Testis (tissue), 3 donors: ENCODE measurements around the gene HIPK2. TPM values are rescaled to one million over a fixed set of nuclear protein-coding genes. Genes with fewer than 3 reads are reported as not detected.

Experiments used
- DNase-seq: peaks from one replicate; pipeline ENCODE4 v3.0.0-alpha.2; 2019
- H3K27ac ChIP-seq, 2 donors: fragments of 200-600 bp; sonication (generic); one replicate each; pipeline ENCODE4 v1.5.1; 2019
- H3K27me3 ChIP-seq: fragments of 200-600 bp; sonication (generic); one replicate; pipeline ENCODE4 v1.5.1; 2019
- H3K36me3 ChIP-seq: fragments of 200-600 bp; sonication (generic); one replicate; pipeline ENCODE4 v1.5.1; 2017; ENCODE audit warnings: low read depth; ENCODE audit errors: missing control alignments
- H3K4me1 ChIP-seq: fragments of 200-600 bp; sonication (generic); one replicate; pipeline ENCODE4 v1.5.1; 2019
- H3K4me3 ChIP-seq, 2 donors: fragments of 200-600 bp; sonication (generic); one replicate each; pipeline ENCODE4 v1.5.1; 2017 to 2019
- H3K9me3 ChIP-seq: fragments of 200-600 bp; sonication (generic); one replicate; pipeline ENCODE4 v1.5.1; 2017
- POLR2A ChIP-seq: fragments of 450-650 bp; IDR thresholded peaks from one replicate; pipeline ENCODE4 v1.6.1; 2017; ENCODE audit warnings: antibody characterized with exemption, mild to moderate bottlenecking, moderate library complexity
- WGBS, 2 donors: methylation state at CpG; one replicate each; pipeline ENCODE4 v1.1.5; 2018; 5-methylcytosine and 5-hydroxymethylcytosine counted together
- intact Hi-C: fragments of 100-400 bp; cut with DNase I; formaldehyde crosslinking; loops from one replicate; pipeline ENCODE4 v1.15.1; 2023; ENCODE audit warnings: low total_unique reads
- polyA plus RNA-seq: library from polyadenylated mRNA; stranded (reverse); fragments of 350-450 nt; fragmentation: Illumina TruSeq; extraction: RNeasy Lipid Tissue Mini Kit (QIAGEN cat#74804); gene quantifications from one replicate; pipeline ENCODE4 v1.2.3, GENCODE V29; 2014; ENCODE audit warnings: low read depth, low replicate concordance; ENCODE audit not compliant: insufficient read depth
- total RNA-seq, 2 donors: library from RNA; depleted of rRNA; stranded (reverse); fragments of >200 nt; gene quantifications; one replicate each; pipeline ENCODE4 v1.2.3, GENCODE V29; 2016
- TF ChIP-seq, protein P1 (sequence below), 3 experiments: fragments of 450-650 bp in 2 of 3; fragments of 200-600 bp in 1 of 3; sonication (generic) in 1 of 3; IDR thresholded peaks; one replicate each; pipeline ENCODE4 v1.5.1; 2016 to 2019; ENCODE audit warnings: antibody characterized with exemption in 3 of 3, mild to moderate bottlenecking in 2 of 3, moderate library complexity in 1 of 3

Gene HIPK2
- total and polyA plus RNA-seq, 3 donors from 2014 or later, result 6.3 to 22.4 (median 17.8) TPM

DNA sequence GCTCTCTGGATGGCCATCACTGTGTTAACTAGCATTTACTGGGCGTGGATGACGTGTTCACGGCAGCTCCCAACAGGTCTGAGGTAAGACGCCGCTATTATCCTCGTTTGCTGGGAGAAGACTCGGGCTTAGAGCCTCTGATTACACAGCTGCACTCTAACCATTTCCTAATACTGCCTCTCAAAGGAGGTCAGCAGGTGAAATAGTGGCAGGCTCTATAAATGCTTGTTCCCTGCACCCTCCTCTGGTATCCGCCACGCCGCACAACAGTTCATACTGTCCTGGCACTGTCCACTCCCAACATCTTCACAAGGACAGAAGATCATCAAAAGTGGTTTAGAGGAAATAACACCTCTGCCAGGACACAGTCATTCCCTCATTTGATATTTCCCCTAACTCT lies 28.3 kb downstream of the HIPK2 start:
- Histone ChIP-seq H3K4me3 (no peak overlapping the region), H3K27ac (no peak overlapping the region), H3K9me3 (no peaks in the 10 kb centered on the region), H3K36me3 (no peaks in the 10 kb centered on the region), H3K4me1 (peaks cover 10% of the 10 kb centered on the region), H3K27me3 (no peaks in the 10 kb centered on the region)
- WGBS, 2 donors, result 88 to 89% methylated on average over 10 of the region's 10 CpGs
- intact Hi-C loops, result no loop called here
- DNase-seq, result no peak
- no peak for TF ChIP-seq POLR2A
- TF ChIP-seq, protein P1, sequence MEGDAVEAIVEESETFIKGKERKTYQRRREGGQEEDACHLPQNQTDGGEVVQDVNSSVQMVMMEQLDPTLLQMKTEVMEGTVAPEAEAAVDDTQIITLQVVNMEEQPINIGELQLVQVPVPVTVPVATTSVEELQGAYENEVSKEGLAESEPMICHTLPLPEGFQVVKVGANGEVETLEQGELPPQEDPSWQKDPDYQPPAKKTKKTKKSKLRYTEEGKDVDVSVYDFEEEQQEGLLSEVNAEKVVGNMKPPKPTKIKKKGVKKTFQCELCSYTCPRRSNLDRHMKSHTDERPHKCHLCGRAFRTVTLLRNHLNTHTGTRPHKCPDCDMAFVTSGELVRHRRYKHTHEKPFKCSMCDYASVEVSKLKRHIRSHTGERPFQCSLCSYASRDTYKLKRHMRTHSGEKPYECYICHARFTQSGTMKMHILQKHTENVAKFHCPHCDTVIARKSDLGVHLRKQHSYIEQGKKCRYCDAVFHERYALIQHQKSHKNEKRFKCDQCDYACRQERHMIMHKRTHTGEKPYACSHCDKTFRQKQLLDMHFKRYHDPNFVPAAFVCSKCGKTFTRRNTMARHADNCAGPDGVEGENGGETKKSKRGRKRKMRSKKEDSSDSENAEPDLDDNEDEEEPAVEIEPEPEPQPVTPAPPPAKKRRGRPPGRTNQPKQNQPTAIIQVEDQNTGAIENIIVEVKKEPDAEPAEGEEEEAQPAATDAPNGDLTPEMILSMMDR (IDR thresholded peaks at IDR 0.05), result no peak

DNA sequence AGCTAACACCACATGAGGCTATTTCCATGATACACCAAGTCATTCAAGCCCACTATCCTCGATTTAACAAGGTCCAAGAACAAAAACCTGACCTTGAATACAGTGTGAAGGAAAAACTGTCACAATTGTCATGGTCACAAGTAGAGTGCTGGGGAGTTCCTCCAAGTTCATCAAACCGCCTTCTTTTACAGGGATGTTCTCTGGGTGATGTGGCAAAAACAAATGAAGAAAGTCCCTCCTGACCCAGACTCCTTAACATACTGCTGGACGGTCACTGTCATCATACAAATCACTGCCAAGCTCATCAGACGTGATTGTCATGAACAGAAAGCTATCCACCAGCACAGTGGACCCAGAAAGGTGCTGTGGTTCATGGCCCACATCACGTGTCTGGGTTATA lies 28.9 kb downstream of the HIPK2 start:
- 71 to 78% methylated on average over 4 to 5 of the region's 5 CpGs for WGBS, 2 donors
- Histone ChIP-seq H3K9me3 (no peaks in the 10 kb centered on the region), H3K4me3 (no peak overlapping the region), H3K27ac (no peak overlapping the region), H3K4me1 (peaks cover 10% of the 10 kb centered on the region), H3K27me3 (no peaks in the 10 kb centered on the region), H3K36me3 (no peaks in the 10 kb centered on the region)
- DNase-seq, result no peak
- intact Hi-C loops, result no loop called here
- TF ChIP-seq, protein P1 (IDR thresholded peaks at IDR 0.05), result no peak
- TF ChIP-seq POLR2A, result no peak

DNA sequence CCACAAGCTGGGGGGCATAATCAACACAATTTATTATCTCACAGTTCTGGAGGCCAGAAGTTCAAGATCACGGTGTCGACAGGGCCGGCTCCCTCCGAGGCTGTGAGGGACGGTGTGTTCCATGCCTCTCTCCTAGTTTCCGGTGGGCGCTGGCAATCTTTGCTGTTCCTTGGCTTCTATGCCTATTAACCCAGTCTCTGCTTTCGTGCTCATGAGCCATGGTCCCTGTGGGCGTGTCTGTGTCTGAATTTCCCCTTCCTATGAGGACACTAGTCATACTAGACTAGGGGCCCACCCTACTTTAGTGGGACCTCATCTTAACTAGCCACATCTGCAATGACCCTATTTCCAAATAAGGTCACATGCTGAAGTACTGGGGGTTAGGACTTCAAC lies 29.4 kb downstream of the HIPK2 start:
- no peak for TF ChIP-seq POLR2A
- TF ChIP-seq, protein P1 (IDR thresholded peaks at IDR 0.05), result no peak
- Histone ChIP-seq H3K4me3 (no peak overlapping the region), H3K9me3 (no peaks in the 10 kb centered on the region), H3K27ac (no peak overlapping the region), H3K4me1 (peaks cover 10% of the 10 kb centered on the region), H3K27me3 (no peaks in the 10 kb centered on the region), H3K36me3 (no peaks in the 10 kb centered on the region)
- intact Hi-C loops, result no loop called here
- WGBS, 2 donors, result 41 to 62% methylated on average over 9 of the region's 9 CpGs
- peak; percentile 35 for DNase-seq

DNA sequence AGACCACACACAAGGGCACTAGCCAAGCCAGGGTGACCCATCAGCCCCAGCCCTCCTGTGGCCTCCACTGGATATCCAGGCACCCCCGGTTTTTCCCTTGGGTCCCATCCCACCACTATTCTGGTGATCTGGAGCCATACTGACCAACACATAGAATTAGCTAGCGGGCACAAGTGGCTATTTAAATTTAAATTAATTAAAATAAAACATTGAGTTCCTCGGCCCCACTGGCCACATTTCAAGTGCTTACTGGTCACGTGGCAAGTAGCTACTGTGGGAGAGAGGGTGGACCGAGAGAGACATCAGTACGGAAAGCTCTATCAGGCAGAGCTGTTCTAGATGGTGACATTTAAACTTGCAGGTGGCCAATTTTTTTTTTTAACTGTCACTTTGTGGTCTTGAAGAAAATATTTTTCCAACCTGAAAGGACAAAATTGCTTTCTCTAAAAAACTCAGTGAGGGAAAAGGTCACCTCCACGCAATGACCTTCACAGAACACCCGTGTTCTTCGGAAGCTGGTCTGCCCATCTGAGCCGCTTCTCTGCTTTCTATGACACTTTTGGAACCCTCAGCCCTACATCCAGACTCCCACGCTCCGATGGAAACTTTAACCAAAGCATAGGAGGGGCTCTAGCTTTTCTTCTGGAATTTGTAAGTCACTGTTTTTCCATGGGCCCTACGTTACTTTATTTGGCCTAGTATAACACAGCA lies 30.0 kb downstream of the HIPK2 start:
- H3K4me1 ChIP-seq, result peaks cover 10% of the 10 kb centered on the region
- WGBS, 2 donors, result 48 to 61% methylated on average over 13 of the region's 13 CpGs
- no peak overlapping the region for H3K4me3 ChIP-seq
- no peaks in the 10 kb centered on the region for H3K27me3 ChIP-seq
- TF ChIP-seq POLR2A, result no peak
- TF ChIP-seq, protein P1 (IDR thresholded peaks at IDR 0.05), result no peak
- intact Hi-C loops, result no loop called here
- no peak for DNase-seq
- H3K36me3 ChIP-seq, result no peaks in the 10 kb centered on the region
- peak overlapping the region in 1 of 2 donors; percentile 5 for H3K27ac ChIP-seq
- no peaks in the 10 kb centered on the region for H3K9me3 ChIP-seq

DNA sequence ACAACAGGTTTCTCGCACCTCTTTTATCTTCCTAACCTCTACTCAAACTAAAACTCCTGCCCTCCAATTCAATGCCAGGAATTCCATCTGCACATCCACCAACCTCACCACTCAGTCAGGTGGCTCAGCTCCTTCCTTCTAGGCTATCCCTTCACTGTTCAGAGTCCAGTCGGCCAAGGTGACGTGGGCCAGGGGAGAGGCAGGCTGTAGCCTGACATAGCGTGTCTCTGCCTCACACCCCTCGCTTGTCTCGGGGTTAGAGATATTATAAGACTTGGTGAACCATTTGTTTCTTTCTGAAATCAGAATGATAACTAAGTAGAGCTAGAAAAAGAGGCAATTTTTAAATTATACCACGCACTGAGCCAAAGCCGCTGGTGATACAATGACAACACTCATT lies 31.1 kb downstream of the HIPK2 start:
- H3K36me3 ChIP-seq, result no peaks in the 10 kb centered on the region
- H3K27me3 ChIP-seq, result no peaks in the 10 kb centered on the region
- H3K9me3 ChIP-seq, result no peaks in the 10 kb centered on the region
- peaks cover 10% of the 10 kb centered on the region for H3K4me1 ChIP-seq
- DNase-seq, result no peak
- WGBS, 2 donors, result 91% methylated on average over 8 of the region's 8 CpGs
- H3K4me3 ChIP-seq, result no peak overlapping the region
- TF ChIP-seq, protein P1 (IDR thresholded peaks at IDR 0.05), result no peak
- no peak for TF ChIP-seq POLR2A
- H3K27ac ChIP-seq, result no peak overlapping the region
- intact Hi-C loops, result no loop called here
